Osteoblast (primary cell): Measurements from ENCODE around the gene CYP27B1. TPM values are rescaled to one million over a fixed set of nuclear protein-coding genes. Genes with fewer than 3 reads are reported as not detected.

ENCODE experiments used
- DNase-seq: peaks from one replicate; pipeline ENCODE4 v3.0.0; 2011; ENCODE audit warnings: low spot score, mixed read lengths; ENCODE audit not compliant: insufficient read length; ENCODE audit errors: missing footprints
- H2AFZ ChIP-seq: 2 replicates; pipeline ENCODE4 v1.6.0; 2011; ENCODE audit warnings: mild to moderate bottlenecking, low read length
- H3K27ac ChIP-seq: 2 replicates; pipeline ENCODE4 v1.5.1; 2011; ENCODE audit warnings: mild to moderate bottlenecking, low read depth, low read length, moderate library complexity
- H3K27me3 ChIP-seq: 2 replicates; pipeline ENCODE4 v1.6.0; 2012; ENCODE audit warnings: mild to moderate bottlenecking, control low read depth, inconsistent platforms, low read length, moderate library complexity; ENCODE audit not compliant: insufficient read depth
- H3K36me3 ChIP-seq: 2 replicates; pipeline ENCODE4 v1.5.1; 2011; ENCODE audit warnings: mild to moderate bottlenecking, low read length, control low read depth, moderate library complexity; ENCODE audit not compliant: insufficient read depth
- H3K4me1 ChIP-seq: 2 replicates; pipeline ENCODE4 v1.5.1; 2011; ENCODE audit warnings: mild to moderate bottlenecking, low read length, control low read depth, moderate library complexity; ENCODE audit not compliant: insufficient read depth
- H3K4me2 ChIP-seq: 2 replicates; pipeline ENCODE4 v1.6.0; 2011; ENCODE audit warnings: mild to moderate bottlenecking, low read length; ENCODE audit not compliant: insufficient read depth
- H3K4me3 ChIP-seq: fragments of 200-600 bp; sonication (generic); 3 replicates; pipeline ENCODE4 v1.5.1; 2012; ENCODE audit warnings: mild to moderate bottlenecking, low read length, inconsistent platforms; ENCODE audit not compliant: insufficient read depth
- H3K79me2 ChIP-seq: 2 replicates; pipeline ENCODE4 v1.6.0; 2012; ENCODE audit warnings: mild to moderate bottlenecking, low read length, control low read depth, inconsistent platforms; ENCODE audit not compliant: insufficient read depth
- H3K9me3 ChIP-seq: 2 replicates; pipeline ENCODE4 v1.5.1; 2011; ENCODE audit warnings: low read depth, low read length, control low read depth
- H4K20me1 ChIP-seq: 2 replicates; pipeline ENCODE4 v1.6.0; 2012; ENCODE audit warnings: mild to moderate bottlenecking, low read length, control low read depth; ENCODE audit not compliant: insufficient read depth
- total RNA-seq: library from RNA; depleted of rRNA; stranded (reverse); fragments of >200 nt; gene quantifications from 2 replicates; pipeline ENCODE4 v1.2.3, GENCODE V29; 2012
- TF ChIP-seq, protein P1 (sequence below): IDR thresholded peaks from 2 replicates; pipeline ENCODE4 v1.5.1; 2011; ENCODE audit warnings: mild to moderate bottlenecking, low read depth, low read length, moderate library complexity; ENCODE audit errors: extremely low read depth

Gene CYP27B1
- total RNA-seq, 1 donor, result 0.36 TPM

DNA sequence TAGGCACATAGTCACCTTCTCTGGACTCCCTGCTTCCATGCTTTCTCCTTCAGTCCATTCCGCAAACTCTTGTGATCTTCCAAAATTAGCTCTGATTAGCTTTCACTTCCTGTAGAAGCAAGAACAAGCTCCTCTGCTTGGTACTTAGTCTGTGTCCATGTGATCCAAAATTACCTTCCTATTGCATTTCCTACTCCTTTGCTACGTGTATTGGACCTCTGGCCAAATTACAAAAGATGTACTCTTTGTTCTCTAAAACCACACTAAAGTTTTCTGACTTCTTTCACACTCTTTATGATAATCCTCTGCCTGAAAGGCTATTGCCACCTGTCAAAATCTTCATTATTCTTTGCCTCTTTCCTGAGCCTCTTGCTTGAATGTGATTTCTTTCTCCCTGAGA lies 14.9 kb upstream of the CYP27B1 start:
- H3K36me3 ChIP-seq, result peaks cover 32% of the 10 kb centered on the region
- H3K4me3 ChIP-seq, result no peak overlapping the region
- no peak for DNase-seq
- H3K9me3 ChIP-seq, result no peaks in the 10 kb centered on the region
- TF ChIP-seq, protein P1, sequence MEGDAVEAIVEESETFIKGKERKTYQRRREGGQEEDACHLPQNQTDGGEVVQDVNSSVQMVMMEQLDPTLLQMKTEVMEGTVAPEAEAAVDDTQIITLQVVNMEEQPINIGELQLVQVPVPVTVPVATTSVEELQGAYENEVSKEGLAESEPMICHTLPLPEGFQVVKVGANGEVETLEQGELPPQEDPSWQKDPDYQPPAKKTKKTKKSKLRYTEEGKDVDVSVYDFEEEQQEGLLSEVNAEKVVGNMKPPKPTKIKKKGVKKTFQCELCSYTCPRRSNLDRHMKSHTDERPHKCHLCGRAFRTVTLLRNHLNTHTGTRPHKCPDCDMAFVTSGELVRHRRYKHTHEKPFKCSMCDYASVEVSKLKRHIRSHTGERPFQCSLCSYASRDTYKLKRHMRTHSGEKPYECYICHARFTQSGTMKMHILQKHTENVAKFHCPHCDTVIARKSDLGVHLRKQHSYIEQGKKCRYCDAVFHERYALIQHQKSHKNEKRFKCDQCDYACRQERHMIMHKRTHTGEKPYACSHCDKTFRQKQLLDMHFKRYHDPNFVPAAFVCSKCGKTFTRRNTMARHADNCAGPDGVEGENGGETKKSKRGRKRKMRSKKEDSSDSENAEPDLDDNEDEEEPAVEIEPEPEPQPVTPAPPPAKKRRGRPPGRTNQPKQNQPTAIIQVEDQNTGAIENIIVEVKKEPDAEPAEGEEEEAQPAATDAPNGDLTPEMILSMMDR, result no peak
- H3K27me3 ChIP-seq, result no peaks in the 10 kb centered on the region
- no peak overlapping the region for H3K4me2 ChIP-seq
- no peaks in the 10 kb centered on the region for H4K20me1 ChIP-seq
- peaks cover 24% of the 10 kb centered on the region for H3K79me2 ChIP-seq
- no peak overlapping the region for H3K27ac ChIP-seq
- H2AFZ ChIP-seq, result no peak overlapping the region
- H3K4me1 ChIP-seq, result peaks cover 11% of the 10 kb centered on the region

DNA sequence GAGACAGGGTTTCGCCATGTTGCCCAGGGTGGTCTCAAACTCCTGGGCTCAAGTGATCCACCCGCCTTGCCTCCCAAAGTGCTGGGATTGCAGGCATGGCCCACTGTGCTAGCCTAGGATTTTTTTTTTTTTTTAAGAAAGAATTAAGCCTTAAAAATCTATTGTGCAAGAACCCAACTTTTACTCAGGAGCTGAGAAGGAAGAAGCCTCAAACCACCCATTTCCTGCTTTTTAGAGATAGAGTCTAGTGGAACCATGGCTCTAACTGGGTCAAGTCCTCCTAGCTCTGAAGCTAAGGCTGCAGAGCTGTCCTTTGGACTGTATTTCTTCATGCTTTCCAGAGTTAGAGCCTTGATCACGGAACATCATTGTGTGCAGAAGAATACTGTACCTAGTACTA lies 14.4 kb upstream of the CYP27B1 start:
- Histone ChIP-seq H3K79me2 (peaks cover 24% of the 10 kb centered on the region), H3K27ac (no peak overlapping the region), H3K4me1 (peaks cover 11% of the 10 kb centered on the region), H3K27me3 (no peaks in the 10 kb centered on the region), H3K36me3 (peaks cover 27% of the 10 kb centered on the region), H4K20me1 (no peaks in the 10 kb centered on the region), H3K4me3 (no peak overlapping the region), H3K9me3 (no peaks in the 10 kb centered on the region), H3K4me2 (no peak overlapping the region), H2AFZ (no peak overlapping the region)
- no peak for DNase-seq
- TF ChIP-seq, protein P1, result no peak

DNA sequence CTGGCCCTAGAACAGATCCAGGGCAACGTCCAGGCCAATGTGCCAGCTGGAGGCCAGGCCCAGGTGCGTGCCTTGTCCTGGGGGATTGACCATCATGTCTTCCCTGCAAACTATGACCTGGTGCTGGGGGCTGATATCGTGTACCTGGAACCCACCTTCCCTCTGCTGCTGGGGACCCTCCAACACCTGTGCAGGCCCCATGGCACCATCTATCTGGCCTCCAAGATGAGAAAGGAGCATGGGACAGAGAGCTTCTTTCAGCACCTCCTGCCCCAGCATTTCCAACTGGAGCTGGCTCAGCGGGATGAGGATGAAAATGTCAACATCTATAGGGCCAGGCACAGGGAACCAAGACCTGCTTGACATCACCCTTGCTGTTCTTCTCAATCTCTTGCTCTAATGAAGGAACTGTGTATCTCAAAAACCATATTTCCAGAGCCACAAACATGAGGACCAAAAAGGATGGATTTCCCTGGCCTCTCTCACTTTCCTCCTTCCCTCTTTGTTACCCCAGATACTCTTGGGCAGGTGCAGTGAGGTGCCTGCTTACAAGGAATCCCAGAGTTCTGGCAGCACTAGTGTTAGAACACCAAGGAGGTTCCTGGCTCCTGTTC lies 13.5 kb upstream of the CYP27B1 start:
- peaks cover 21% of the 10 kb centered on the region for H3K79me2 ChIP-seq
- H3K4me2 ChIP-seq, result no peak overlapping the region
- H3K4me3 ChIP-seq, result no peak overlapping the region
- no peaks in the 10 kb centered on the region for H3K9me3 ChIP-seq
- no peak overlapping the region for H2AFZ ChIP-seq
- TF ChIP-seq, protein P1, result no peak
- H4K20me1 ChIP-seq, result no peaks in the 10 kb centered on the region
- H3K36me3 ChIP-seq, result peaks cover 18% of the 10 kb centered on the region
- H3K4me1 ChIP-seq, result peaks cover 11% of the 10 kb centered on the region
- no peaks in the 10 kb centered on the region for H3K27me3 ChIP-seq
- DNase-seq, result no peak
- no peak overlapping the region for H3K27ac ChIP-seq

DNA sequence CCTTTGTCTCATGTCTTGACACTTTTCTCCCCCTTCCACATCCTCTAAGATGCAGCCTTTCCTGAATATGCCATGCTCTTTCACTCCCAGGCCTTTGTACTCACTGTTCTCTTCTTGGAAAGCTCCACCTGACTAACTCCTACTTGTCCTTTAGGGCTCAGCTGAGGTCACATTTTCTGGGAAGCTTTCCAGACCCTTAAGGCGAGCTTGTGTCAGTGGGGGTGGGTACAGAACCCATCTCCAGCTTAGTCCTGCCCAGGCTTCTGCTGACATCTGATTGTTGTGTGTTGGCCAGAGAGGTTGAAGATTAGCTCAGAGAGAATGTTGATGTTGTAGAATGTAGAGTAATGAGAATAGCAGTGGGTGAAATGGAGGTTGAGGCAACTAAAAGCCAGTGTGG lies 12.9 kb upstream of the CYP27B1 start:
- DNase-seq, result no peak

More for the DNA sequence above, 12.9 kb upstream of the CYP27B1 start:
- Histone ChIP-seq H3K4me1 (peaks cover 11% of the 10 kb centered on the region), H4K20me1 (no peaks in the 10 kb centered on the region), H3K27me3 (no peaks in the 10 kb centered on the region), H3K79me2 (peaks cover 19% of the 10 kb centered on the region), H2AFZ (no peak overlapping the region), H3K36me3 (peaks cover 14% of the 10 kb centered on the region), H3K4me2 (no peak overlapping the region), H3K4me3 (no peak overlapping the region), H3K27ac (no peak overlapping the region), H3K9me3 (no peaks in the 10 kb centered on the region)
- TF ChIP-seq, protein P1, result no peak
